Activated T-cell treated with anti-CD3 and anti-CD28 coated beads, Interleukin-2, amount 50 U/mL, for 72 hours (primary cell): Measurements from ENCODE around the gene GPC4. TPM values are rescaled to one million over a fixed set of nuclear protein-coding genes. Genes with fewer than 3 reads are reported as not detected.

Experiments used
- ATAC-seq, 2 donors: fragments of 150-1000 bp; cut with Tn5 transposase; replicated peaks in 1 of 2; 2 replicates each; pipeline ENCODE4 v1.10.0; 2021; ENCODE audit warnings: moderate library complexity in 2 of 2, mild to moderate bottlenecking in 1 of 2
- DNase-seq, 2 donors: peaks; one replicate each; pipeline ENCODE4 v3.0.0; 2021 to 2022; ENCODE audit warnings: mixed read lengths in 1 of 2
- H3K27ac Mint-ChIP-seq: one replicate; pipeline ENCODE4 v1.8.0; 2022; ENCODE audit warnings: mild to moderate bottlenecking, moderate library complexity, mixed read lengths
- H3K27me3 Mint-ChIP-seq: one replicate; pipeline ENCODE4 v1.8.0; 2022; ENCODE audit warnings: low read depth, mixed read lengths
- H3K36me3 Mint-ChIP-seq, 2 donors: one replicate each; pipeline ENCODE4 v1.8.0; 2022; ENCODE audit warnings: mixed read lengths in 2 of 2, mild to moderate bottlenecking in 1 of 2; ENCODE audit not compliant: insufficient read depth in 2 of 2
- H3K4me1 Mint-ChIP-seq: one replicate; pipeline ENCODE4 v1.8.0; 2022; ENCODE audit warnings: low read depth, mixed read lengths
- H3K4me3 Mint-ChIP-seq, 2 donors: one replicate each; pipeline ENCODE4 v1.8.0; 2022; ENCODE audit warnings: mild to moderate bottlenecking in 2 of 2, mixed read lengths in 2 of 2, moderate library complexity in 2 of 2
- H3K9me3 Mint-ChIP-seq, 2 donors: one replicate each; pipeline ENCODE4 v1.8.0; 2022; ENCODE audit warnings: mixed read lengths in 2 of 2
- total RNA-seq, 2 donors: library from RNA; stranded (reverse); gene quantifications; one replicate each; pipeline ENCODE4 v1.2.3, GENCODE V29; 2022

The GPC4 gene
- total RNA-seq, 2 donors from 2014 or later, result not detected

GRCh38 chrX:133434197-133434820, 19.0 kb upstream of the GPC4 start:
- Mint-ChIP-seq H3K4me3 (no peak overlapping the region), H3K27ac (no peak overlapping the region), H3K27me3 (peaks cover 34% of the 10 kb centered on the region), H3K36me3 (peaks cover 0 to 2% of the 10 kb centered on the region in 2 donors), H3K9me3 (no peaks in the 10 kb centered on the region), H3K4me1 (no peaks in the 10 kb centered on the region)
- DNase-seq (no peak), ATAC-seq (no peak)

- H3K36me3 Mint-ChIP-seq, result peaks cover 0 to 1% of the 10 kb centered on the region in 2 donors
- no peak for ATAC-seq
- no peak for DNase-seq
- no peaks in the 10 kb centered on the region for H3K9me3 Mint-ChIP-seq
- peaks cover 56% of the 10 kb centered on the region for H3K27me3 Mint-ChIP-seq
- H3K4me3 Mint-ChIP-seq, result no peak overlapping the region
- H3K4me1 Mint-ChIP-seq, result no peaks in the 10 kb centered on the region
- no peak overlapping the region for H3K27ac Mint-ChIP-seq
Observed at GRCh38 chrX:133419911-133420310, 4.6 kb upstream of the GPC4 start.

GRCh38 chrX:133418588-133418987, 3.3 kb upstream of the GPC4 start:
- Mint-ChIP-seq H3K4me3 (no peak overlapping the region), H3K27ac (no peak overlapping the region), H3K36me3 (peaks cover 0 to 3% of the 10 kb centered on the region in 2 donors), H3K4me1 (no peaks in the 10 kb centered on the region), H3K27me3 (peaks cover 62% of the 10 kb centered on the region), H3K9me3 (no peaks in the 10 kb centered on the region)
- ATAC-seq (no peak), DNase-seq (no peak)

- Mint-ChIP-seq H3K27ac (no peak overlapping the region), H3K27me3 (peaks cover 67% of the 10 kb centered on the region), H3K4me3 (no peak overlapping the region), H3K4me1 (no peaks in the 10 kb centered on the region), H3K36me3 (peaks cover 0 to 3% of the 10 kb centered on the region in 2 donors), H3K9me3 (no peaks in the 10 kb centered on the region)
- no peak for DNase-seq
- ATAC-seq, result no peak
Observed at GRCh38 chrX:133417364-133417763, 2.1 kb upstream of the GPC4 start.

GRCh38 chrX:133414406-133415275, 648 bp downstream of the GPC4 start:
- ATAC-seq (peak; percentile 36 to 52), DNase-seq (peak in 1 of 2 donors; percentile 1)
- Mint-ChIP-seq H3K9me3 (no peaks in the 10 kb centered on the region), H3K4me3 (peak overlapping the region; percentile 81 to 88), H3K27ac (no peak overlapping the region), H3K27me3 (peaks cover 66% of the 10 kb centered on the region), H3K4me1 (no peaks in the 10 kb centered on the region), H3K36me3 (peaks cover 0 to 2% of the 10 kb centered on the region in 2 donors)

GRCh38 chrX:133413218-133413925, 1.9 kb downstream of the GPC4 start:
- H3K27ac Mint-ChIP-seq, result no peak overlapping the region
- H3K9me3 Mint-ChIP-seq, result no peaks in the 10 kb centered on the region
- peaks cover 0 to 2% of the 10 kb centered on the region in 2 donors for H3K36me3 Mint-ChIP-seq
- ATAC-seq, result no peak
- no peaks in the 10 kb centered on the region for H3K4me1 Mint-ChIP-seq
- H3K4me3 Mint-ChIP-seq, result no peak overlapping the region
- peaks cover 63% of the 10 kb centered on the region for H3K27me3 Mint-ChIP-seq
- DNase-seq, result no peak

- no peak overlapping the region for H3K27ac Mint-ChIP-seq
- DNase-seq (no peak), ATAC-seq (no peak)
- H3K27me3 Mint-ChIP-seq, result peaks cover 61% of the 10 kb centered on the region
- no peaks in the 10 kb centered on the region for H3K4me1 Mint-ChIP-seq
- no peak overlapping the region for H3K4me3 Mint-ChIP-seq
- H3K9me3 Mint-ChIP-seq, result no peaks in the 10 kb centered on the region
- H3K36me3 Mint-ChIP-seq, result peaks cover 0 to 2% of the 10 kb centered on the region in 2 donors
Observed at GRCh38 chrX:133412665-133413064, 2.6 kb downstream of the GPC4 start.

- H3K4me3 Mint-ChIP-seq, result no peak overlapping the region
- peaks cover 61% of the 10 kb centered on the region for H3K27me3 Mint-ChIP-seq
- H3K36me3 Mint-ChIP-seq, result peaks cover 0 to 2% of the 10 kb centered on the region in 2 donors
- H3K9me3 Mint-ChIP-seq, result no peaks in the 10 kb centered on the region
- H3K4me1 Mint-ChIP-seq, result no peaks in the 10 kb centered on the region
- no peak overlapping the region for H3K27ac Mint-ChIP-seq
- DNase-seq (no peak), ATAC-seq (no peak)
Observed at GRCh38 chrX:133412246-133412645, 3.0 kb downstream of the GPC4 start.

- ATAC-seq, result no peak
- H3K27me3 Mint-ChIP-seq, result peaks cover 63% of the 10 kb centered on the region
- no peaks in the 10 kb centered on the region for H3K4me1 Mint-ChIP-seq
Observed at GRCh38 chrX:133410550-133410949, 4.7 kb downstream of the GPC4 start.

GRCh38 chrX:133405498-133406185, 9.6 kb downstream of the GPC4 start:
- ATAC-seq, result no peak
- Mint-ChIP-seq H3K36me3 (no peaks in the 10 kb centered on the region), H3K9me3 (no peaks in the 10 kb centered on the region), H3K4me1 (peaks cover 11% of the 10 kb centered on the region), H3K27me3 (peaks cover 36% of the 10 kb centered on the region), H3K4me3 (no peak overlapping the region), H3K27ac (no peak overlapping the region)
- no peak for DNase-seq

More at GRCh38 chrX:133410550-133410949, 4.7 kb downstream of the GPC4 start:
- H3K27ac Mint-ChIP-seq, result no peak overlapping the region
- H3K36me3 Mint-ChIP-seq, result peaks cover 0 to 2% of the 10 kb centered on the region in 2 donors
- no peak for DNase-seq
- no peaks in the 10 kb centered on the region for H3K9me3 Mint-ChIP-seq
- no peak overlapping the region for H3K4me3 Mint-ChIP-seq

GRCh38 chrX:133403984-133404383, 11.3 kb downstream of the GPC4 start:
- no peak overlapping the region for H3K27ac Mint-ChIP-seq
- no peak overlapping the region for H3K4me3 Mint-ChIP-seq
- no peaks in the 10 kb centered on the region for H3K9me3 Mint-ChIP-seq
- DNase-seq (no peak), ATAC-seq (no peak)
- H3K4me1 Mint-ChIP-seq, result peaks cover 11% of the 10 kb centered on the region
- peaks cover 23% of the 10 kb centered on the region for H3K27me3 Mint-ChIP-seq
- H3K36me3 Mint-ChIP-seq, result no peaks in the 10 kb centered on the region

GRCh38 chrX:133402830-133403625, 12.3 kb downstream of the GPC4 start:
- ATAC-seq (no peak), DNase-seq (no peak)
- no peak overlapping the region for H3K4me3 Mint-ChIP-seq
- no peak overlapping the region for H3K27ac Mint-ChIP-seq
- peaks cover 11% of the 10 kb centered on the region for H3K4me1 Mint-ChIP-seq
- no peaks in the 10 kb centered on the region for H3K36me3 Mint-ChIP-seq
- no peaks in the 10 kb centered on the region for H3K9me3 Mint-ChIP-seq
- H3K27me3 Mint-ChIP-seq, result peaks cover 21% of the 10 kb centered on the region
